HS-27A (cell line): ENCODE results near the gene OR52E6.

ENCODE experiments used
- DNase-seq: peaks from one replicate; pipeline ENCODE4 v3.0.0-alpha.2; 2012; ENCODE audit warnings: low read depth, missing footprints

Gene OR52E6

GRCh38 chr11:5841797-5842196 lies at the start of gene OR52E6:
Gene OR52E6, minus strand, starts transcription at chr11:5841897. Its CDS starts 0 bp downstream, at chr11:5841897.
- no peak for DNase-seq

GRCh38 chr11:5891216-5891800 lies 49.6 kb upstream of the OR52E6 start:
- DNase-seq, result no peak

- no peak for DNase-seq
These were observed 46.0 kb upstream of the OR52E6 start for GRCh38 chr11:5887661-5888060.

DNA sequence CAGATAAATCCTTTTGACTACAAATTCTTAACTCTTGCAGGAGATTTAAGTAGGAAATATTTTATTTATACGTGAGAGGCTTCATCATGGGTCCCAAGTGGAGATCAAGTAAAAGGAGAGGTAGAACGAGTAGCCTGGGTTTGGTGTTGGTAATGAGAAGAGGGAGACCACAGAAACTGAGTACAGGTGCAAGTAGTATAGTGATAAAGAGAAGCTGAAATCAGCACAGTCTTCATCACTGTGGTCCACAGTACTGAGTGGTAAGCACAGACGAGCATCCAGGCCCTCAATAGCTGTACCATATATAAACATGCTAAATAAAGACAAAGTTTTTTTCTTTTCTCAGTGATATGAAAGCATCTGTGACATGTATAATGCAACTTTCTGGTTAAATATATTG lies 45.5 kb upstream of the OR52E6 start:
- DNase-seq, result no peak

DNA sequence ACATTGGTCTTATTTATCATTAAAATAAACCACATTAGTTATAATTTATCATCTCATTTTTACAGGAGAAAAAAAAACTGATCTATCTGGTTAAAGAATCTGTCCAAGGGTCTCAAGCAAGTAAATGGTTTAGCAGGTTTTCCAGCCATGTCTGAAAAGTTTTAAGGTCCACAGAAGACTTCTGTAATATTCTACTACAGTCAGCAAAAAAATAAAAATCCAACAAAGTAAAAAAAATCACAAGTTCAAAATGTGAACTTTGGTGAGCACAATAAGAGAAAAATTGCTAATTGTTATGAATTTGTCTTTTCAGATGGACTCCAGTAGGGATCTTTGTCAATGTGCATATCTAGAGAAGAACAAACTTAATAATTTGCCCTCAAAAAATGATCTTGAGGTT lies 40.1 kb upstream of the OR52E6 start:
- DNase-seq, result no peak

DNA sequence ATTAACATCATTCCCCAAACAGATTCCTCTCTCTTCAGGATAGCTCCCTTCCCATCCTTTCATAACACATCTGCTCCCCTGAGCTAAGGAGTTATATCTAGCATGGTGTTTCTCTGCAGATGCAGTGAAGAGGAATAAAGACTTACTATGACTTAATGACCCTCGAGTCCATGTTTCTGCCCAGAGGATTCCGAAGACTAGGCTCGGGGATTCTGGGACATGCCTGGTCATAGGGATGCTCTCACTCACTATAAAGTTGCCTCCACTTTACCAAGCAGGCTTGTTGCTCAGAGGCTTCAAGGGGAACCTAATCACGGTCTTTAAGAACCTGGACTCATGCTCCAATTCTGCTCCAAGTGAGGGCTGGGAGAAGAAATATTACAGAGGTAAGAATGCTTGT lies 38.6 kb upstream of the OR52E6 start, which contains the start of gene OR52E4:
OR52E4 (plus strand) TSS at position 301 of the 400 bp plus-strand sequence. CDS start 3,664 bp downstream, outside the sequence.
- no peak for DNase-seq

GRCh38 chr11:5878564-5878963 lies 36.9 kb upstream of the OR52E6 start:
- no peak for DNase-seq

DNA sequence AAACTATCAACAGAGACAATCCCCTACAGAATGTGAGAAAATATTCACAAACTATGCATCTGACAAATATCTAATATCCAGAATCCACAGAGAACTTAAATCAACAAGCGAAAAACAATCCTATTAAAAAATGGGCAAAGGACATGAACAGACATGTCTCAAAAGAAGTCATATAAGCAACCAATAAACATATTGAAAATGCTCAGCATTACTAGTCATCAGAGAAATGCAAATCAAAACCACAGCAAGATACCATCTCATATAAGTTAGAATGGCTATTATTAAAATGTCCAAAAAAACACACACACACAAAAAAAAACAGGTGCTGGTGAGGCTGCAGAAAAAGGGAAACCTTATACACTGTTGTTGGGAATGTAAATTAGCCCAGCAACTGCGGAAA lies 24.1 kb upstream of the OR52E6 start:
- DNase-seq, result no peak

- DNase-seq, result no peak
These were observed 15.9 kb upstream of the OR52E6 start, which contains the start of gene OR52E8 for GRCh38 chr11:5857590-5857989. Gene OR52E8, minus strand, starts transcription at chr11:5857690. Its CDS starts 0 bp downstream, at chr11:5857690.

- no peak for DNase-seq
These were observed 9.3 kb upstream of the OR52E6 start for GRCh38 chr11:5851002-5851401.

GRCh38 chr11:5847711-5848110 lies 6.0 kb upstream of the OR52E6 start:
- no peak for DNase-seq

GRCh38 chr11:5846701-5847100 lies 5.0 kb upstream of the OR52E6 start:
- no peak for DNase-seq

DNA sequence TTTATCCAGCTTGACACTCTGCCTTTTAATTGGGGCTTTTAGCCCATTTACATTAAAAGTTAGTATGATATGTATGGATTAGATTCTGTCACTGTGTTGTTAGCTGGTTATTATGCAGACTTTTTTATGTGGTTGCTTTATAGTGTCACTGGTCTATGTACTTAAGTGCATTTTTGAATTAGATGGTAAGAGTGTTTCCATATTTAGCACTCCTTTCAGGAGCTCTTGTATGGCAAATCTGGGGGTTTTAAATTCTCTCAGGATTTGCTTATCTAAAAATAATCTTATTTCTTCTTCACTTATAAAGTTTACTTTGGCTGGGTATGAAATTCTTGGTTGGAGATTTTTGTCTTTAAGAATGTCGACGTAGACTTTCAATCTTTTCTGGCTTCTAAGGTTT lies 4.0 kb downstream of the OR52E6 start:
- no peak for DNase-seq

- DNase-seq, result no peak
These were observed 8.3 kb downstream of the OR52E6 start for GRCh38 chr11:5833446-5833845.

DNA sequence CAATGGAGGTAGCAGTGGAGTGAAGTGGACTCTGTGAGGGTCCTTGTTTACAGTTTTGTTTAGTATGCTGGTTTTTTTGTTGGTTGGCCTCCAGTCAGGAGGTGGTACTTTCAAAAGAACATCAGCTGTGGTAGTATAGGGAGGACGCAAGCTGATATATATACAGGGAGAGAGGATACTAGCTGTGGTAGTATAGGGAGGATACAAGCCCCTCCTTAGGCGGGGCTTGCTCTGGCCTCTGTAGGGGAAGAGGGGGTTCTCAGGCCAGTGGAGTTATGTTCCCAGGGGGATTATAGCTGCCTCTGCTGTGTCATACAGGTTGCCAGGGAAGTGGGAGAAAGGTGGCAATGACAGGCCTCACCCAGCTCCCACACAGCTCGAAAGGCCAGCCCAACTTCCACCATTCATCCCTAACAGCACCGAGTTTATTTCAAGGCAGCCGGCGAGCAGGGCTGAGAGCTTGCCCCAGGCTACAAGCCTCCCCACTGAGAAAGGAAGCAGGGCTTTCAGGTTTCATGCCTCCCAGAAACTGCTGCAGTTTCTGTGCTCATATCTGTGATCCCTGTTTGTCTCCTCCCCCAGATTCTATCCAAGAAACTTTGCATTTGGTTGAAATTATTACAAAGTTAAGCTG lies 10.4 kb downstream of the OR52E6 start:
- DNase-seq, result no peak

DNA sequence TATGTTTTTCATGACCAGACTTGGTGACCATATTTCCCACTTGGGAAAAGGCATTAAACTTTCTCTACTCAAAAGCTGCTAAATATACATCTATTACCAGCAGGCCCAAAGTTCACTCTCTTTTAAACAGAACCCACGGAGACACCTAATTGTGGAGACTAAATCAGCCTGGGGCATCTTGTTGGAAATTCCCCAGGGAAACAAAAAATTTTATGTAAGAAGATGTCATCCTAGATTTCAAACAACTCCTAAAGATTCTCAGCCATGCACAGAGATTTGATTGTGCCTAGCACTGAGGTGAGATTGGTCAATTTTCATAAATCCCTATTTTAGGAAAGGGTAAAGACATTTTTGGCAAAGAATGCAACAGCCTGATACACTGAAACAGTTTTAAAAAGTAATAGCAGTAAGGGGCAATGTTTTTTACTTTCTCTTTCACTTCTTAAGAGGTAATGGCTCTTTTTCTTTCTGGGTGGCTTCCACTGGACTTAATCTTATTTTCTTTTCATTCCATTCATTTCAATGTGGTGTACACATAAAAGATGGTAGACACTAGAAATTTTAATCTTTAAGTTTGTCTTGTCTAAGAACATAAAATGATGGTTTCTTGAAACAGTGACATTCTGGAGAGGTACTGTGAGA lies 23.3 kb downstream of the OR52E6 start:
- DNase-seq, result no peak

DNA sequence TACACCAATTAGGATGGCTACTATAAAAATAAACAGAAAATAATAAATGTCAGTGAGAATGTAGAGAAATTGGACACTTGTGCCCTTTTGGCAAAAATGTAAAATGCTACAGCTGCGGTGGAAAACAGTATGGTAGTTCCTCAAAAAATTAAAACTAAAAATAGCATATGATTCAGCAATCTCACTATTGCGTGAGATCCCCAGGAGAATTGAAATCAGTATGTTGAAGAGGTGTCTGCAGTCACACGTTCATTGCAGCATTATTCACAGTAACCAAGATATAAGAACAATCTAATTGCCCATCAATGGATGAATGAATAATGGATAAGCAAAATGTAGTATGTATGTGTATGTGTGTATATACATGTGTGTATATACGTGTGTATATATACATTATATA lies 26.2 kb downstream of the OR52E6 start:
- no peak for DNase-seq

DNA sequence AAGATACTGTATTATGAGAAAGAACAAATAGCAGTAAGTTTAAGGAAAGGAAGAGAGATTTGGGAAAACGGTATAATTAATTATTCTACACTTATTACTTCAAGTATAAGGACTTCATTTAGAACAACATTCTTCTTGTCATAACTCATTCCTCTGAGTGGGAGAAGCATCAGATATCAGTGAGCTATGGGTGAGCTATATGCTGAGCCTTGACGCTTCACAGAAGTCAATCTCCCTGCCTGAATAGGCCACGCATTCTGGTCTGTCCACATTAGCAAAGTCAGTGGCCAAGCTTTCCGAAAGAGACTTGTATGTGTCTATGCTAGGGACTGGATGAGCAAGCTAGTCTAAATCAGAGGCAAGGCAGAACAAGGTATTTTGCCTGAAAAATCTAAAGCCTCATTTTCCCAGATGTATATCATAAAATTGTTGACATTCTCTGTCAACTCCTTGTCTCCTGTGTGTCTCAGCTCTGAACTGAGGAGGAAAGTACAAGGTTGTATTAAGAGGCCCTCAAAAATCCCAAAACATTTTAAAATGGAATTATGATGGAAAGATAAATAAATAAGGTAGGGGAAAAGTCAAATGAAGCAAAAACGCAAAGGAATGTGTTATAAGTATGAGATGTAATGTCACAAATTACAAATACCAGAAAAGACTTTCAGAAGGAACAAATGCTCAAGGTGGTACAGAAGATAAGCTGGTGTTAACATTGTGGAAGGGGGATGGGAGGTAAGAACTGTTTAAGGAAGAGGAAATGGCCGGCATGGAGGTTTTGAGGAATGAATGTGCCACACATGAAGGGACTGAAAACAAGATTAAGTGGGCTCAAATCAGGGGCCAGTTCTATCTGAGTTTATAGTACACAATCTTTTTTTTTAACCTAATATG lies 31.5 kb downstream of the OR52E6 start:
- DNase-seq, result no peak

DNA sequence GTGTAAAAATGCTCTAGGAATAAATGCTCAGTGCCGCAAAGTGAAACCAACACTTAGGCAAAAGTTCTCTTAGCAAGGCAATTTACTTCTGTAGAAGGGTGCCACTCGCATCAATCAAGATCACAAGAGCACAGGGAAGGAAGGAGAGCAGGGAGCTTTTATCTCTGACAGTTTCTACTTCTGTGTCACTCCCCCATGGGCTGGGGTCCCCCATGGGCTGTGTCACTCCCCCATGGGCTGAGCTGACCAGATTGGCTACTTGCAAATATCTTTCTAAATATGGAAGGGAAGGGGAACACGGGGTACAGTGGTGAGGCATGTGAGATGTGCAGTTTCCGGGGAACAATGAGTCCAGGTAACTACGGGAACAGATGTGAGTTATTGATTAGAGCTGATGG lies 32.6 kb downstream of the OR52E6 start:
- no peak for DNase-seq

GRCh38 chr11:5808500-5809121 lies 33.1 kb downstream of the OR52E6 start, which contains the start of gene OR52N2:
Gene OR52N2, plus strand, starts transcription at chr11:5808924. Its CDS starts 11,412 bp downstream, at chr11:5820336.
- DNase-seq, result peak; percentile 45

DNA sequence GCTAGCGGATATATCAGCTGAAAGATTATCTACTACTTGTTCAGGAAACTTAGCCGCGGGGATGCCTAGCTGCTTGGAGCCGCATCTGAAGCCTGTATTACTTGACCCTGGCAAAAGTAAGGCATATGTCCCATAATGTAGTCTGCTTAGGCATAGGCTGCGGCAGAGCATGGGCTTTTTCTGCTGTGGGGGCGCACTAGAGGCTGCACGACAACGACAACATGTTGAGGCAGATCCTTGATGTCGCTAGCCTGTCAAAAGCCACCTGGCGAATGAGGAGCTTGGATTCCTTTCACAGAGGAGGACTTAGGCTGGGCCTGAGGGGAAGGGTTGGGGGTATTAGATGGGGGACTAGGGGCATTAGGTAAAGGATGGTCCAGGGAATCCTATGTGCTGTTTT lies 34.1 kb downstream of the OR52E6 start:
- DNase-seq, result no peak

DNA sequence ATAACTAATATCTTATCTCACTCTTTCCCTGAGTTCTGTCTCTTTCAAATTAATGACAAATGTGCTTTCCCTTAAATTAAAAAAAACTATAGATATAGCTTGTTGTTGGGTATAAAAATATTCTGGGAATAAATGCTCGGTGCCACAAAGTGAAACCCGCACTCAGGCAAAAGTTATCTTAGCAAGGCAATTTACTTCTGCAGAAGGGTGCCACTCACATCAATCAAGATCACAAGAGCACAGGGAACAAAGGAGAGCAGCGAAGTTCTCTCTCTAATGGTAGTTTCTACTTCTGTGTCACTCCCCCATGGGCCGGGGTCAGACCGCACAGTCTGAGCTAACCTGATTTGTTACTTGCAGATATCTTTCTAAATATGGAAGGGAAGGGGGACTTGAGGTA lies 37.7 kb downstream of the OR52E6 start:
- DNase-seq, result no peak
